Fibroblast of pulmonary artery (primary cell): Measurements from ENCODE around the gene C19orf85.
"Not testable (repeated sequence)": the region's sequence is repeated elsewhere in the genome, so short reads cannot be mapped to it uniquely, and the experiment has no call there.

Experiments used
- DNase-seq: peaks from one replicate; pipeline ENCODE4 v3.0.0-alpha.2; 2010; ENCODE audit warnings: low read depth
- H3K4me3 ChIP-seq: replicated peaks from 2 replicates; pipeline ENCODE4 v1.5.1; 2011; ENCODE audit warnings: low read depth, mild to moderate bottlenecking, control low read depth, low read length, moderate library complexity
- TF ChIP-seq, protein P1 (sequence below): IDR thresholded peaks from 2 replicates; pipeline ENCODE4 v1.5.1; 2011; ENCODE audit warnings: mild to moderate bottlenecking, control low read depth, low read length, inconsistent platforms; ENCODE audit errors: missing control alignments

The C19orf85 gene

DNA sequence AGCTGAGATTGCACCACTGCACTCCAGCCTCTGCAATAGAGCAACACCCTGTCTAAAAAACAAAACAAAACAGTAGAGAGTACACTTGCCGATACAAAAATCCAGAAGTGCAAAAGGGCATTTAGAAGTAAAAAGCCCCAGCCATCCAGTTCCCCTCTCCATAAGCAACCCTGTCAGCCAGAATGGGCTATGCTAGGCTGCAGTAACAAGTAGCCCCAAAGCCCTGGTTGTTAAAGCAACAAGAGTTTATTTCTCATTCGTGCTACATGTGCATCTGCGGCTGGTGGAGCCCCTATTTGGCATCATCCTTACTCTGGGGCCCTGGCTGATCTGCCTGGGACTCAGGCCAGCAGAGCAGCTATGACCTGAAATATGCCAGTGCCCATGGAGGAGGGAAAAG, 40.0 kb downstream of the C19orf85 start:
- DNase-seq: no peak
- TF ChIP-seq, protein P1, sequence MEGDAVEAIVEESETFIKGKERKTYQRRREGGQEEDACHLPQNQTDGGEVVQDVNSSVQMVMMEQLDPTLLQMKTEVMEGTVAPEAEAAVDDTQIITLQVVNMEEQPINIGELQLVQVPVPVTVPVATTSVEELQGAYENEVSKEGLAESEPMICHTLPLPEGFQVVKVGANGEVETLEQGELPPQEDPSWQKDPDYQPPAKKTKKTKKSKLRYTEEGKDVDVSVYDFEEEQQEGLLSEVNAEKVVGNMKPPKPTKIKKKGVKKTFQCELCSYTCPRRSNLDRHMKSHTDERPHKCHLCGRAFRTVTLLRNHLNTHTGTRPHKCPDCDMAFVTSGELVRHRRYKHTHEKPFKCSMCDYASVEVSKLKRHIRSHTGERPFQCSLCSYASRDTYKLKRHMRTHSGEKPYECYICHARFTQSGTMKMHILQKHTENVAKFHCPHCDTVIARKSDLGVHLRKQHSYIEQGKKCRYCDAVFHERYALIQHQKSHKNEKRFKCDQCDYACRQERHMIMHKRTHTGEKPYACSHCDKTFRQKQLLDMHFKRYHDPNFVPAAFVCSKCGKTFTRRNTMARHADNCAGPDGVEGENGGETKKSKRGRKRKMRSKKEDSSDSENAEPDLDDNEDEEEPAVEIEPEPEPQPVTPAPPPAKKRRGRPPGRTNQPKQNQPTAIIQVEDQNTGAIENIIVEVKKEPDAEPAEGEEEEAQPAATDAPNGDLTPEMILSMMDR: no peak
- no peak overlapping the region for H3K4me3 ChIP-seq

DNA sequence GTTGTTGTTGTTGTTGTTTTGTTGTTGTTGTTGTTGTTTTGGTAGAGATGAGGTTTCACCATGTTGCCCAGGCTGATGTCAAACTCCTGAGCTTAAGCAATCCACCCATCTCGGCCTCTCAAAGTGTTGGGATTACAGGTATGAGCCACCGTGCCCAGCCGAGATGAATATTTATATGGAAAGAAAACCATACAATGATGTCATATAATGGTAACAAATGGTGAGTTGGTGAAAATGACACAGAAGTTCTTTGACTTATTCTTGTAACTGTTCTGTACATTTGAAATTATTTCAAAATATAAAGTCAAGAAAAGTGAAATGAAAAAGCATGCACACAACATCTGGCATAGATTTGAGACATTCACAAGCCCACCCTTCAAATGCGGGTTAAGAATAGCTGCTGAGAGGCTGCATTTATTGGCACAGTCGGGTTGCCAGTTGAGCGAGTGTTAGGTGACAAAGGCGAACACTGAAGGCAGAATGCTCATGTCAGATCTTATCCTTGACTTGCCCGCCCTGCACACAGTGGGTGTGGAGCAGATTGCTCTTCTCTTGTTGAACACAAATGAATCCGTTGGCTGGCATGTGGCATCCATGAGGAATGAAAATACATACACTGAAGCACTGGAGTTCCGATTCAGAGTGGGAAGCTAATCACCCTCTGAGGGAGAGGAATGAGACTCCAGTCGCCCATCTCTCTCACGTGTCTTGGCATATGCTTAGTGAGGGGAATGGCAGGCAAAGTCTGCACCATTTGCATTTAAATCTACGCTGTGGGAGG, 41.1 kb downstream of the C19orf85 start:
- DNase-seq: no peak

DNA sequence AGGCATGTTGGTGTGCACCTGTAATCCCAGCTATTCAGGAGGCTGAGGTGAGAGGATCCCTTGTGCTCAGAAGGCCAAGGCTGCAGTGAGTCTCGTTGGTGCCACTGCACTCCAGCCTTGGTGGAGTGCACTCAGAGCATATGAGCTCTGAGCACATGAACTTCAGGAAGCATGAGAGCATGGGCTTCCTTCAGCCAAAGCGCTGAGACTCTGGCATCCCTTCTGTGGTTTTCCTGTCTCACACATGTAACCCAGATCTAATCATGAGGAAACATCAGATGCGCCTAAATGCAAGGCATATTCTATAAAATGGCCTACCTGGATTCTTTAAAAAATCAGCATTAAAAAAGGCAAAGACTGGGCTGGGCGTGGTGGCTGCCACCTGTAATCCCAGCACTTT, 43.3 kb downstream of the C19orf85 start:
- not testable (repeated sequence) for H3K4me3 ChIP-seq, DNase-seq

More for the DNA sequence above, 41.1 kb downstream of the C19orf85 start:
- TF ChIP-seq, protein P1: no peak
- H3K4me3 ChIP-seq: no peak overlapping the region

DNA sequence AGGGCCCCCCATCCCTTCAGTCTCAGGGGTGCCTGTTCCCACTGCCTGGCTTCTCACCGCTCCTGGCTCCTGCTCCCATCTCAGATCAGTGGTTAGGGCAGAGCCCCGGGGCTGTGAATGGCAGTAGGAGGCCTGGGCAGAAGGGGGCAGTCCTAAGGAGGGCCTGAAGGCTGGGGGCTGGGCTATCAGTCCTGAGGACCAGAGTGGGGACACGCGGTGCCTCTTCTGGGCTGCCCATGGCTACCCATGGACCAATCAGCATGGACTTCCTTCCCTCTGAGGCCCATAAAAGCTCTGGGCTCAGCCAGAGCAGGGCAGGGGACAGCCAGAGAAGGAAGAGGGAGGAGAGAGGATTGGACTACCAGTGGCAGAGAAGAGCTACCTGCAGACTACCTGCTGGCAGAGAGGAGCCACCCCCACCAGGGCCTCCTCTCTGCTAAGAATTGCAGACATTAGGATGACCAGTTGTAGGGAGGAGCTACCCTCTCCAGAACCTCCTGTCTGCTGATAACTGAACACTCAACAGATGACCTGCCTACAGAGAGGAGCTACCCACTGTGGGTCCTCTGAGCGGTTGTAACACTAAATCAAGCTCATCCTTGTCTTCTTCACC, 44.8 kb downstream of the C19orf85 start:
- no peak overlapping the region for H3K4me3 ChIP-seq
- no peak for DNase-seq
- TF ChIP-seq, protein P1: no peak

DNA sequence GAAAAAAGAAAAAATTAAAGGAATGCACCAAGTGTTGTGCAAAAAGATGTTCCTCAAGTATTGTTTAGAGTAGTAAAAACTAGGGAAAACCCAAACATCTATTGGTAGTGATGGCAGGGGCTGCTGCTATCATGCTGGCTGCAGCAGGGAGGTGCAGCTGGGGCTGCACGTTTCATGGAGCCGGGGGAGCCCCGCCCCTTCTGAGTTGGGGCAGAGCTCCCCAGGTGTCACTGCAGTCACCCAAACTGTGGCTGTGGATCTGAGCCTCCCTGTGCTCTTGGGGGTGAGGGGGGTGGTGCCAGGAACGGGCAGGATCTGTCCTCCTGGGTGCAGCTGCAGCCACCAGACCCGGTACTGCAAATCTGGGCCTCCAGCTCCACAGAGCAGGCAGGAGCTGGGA, 45.4 kb downstream of the C19orf85 start:
- TF ChIP-seq, protein P1: no peak
- no peak overlapping the region for H3K4me3 ChIP-seq
- no peak for DNase-seq

DNA sequence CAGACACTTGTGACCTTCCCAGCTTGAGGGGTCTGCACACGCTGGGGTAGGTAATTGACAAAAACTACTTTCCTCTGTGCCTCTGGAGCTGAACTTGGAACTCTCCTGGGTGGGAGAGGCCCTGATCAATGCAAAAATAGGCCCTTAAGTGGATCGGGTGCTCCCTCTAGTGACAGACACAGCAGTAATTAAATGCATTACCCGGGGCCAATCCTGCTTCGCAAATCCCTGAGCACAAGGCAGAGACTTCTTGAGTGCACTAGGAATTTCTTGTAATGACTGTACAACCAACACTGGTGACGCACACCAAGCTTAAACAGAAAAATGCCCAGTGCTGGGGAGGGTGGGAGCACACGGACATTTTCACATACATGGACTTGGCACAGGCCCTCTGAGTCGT, 46.4 kb downstream of the C19orf85 start:
- peak; percentile 88 for DNase-seq
- H3K4me3 ChIP-seq: no peak overlapping the region
- TF ChIP-seq, protein P1: peak; percentile 78
